K562 (cell line): ENCODE results near the gene USP12. TPM values are rescaled to one million over a fixed set of nuclear protein-coding genes. Genes with fewer than 3 reads are reported as not detected.
"Not testable (repeated sequence)": the region's sequence is repeated elsewhere in the genome, so short reads cannot be mapped to it uniquely, and the experiment has no call there.

Experiments
- ATAC-seq: fragments of 200-7000 bp; cut with Tn5 transposase; 3 replicates; pipeline ENCODE4 v1.9.1; 2020; ENCODE audit warnings: moderate library complexity
- BruUV-seq: library from RNA; stranded (reverse); fragments of 400-500 nt; replicated peaks from 2 replicates; lab custom pipeline; 2021; lab: Mats Ljungman, UMichigan
- CTCF ChIA-PET: fragments of 300-600 bp; formaldehyde crosslinking; extraction: SDS; loops from one replicate; lab custom pipeline; 2021; ENCODE audit warnings: low intra/inter-chr PET ratio; lab: Yijun Ruan, JAX
- POLR2A ChIA-PET: fragments of 300-600, 350-650 bp; sonication (Branson Sonifier 250); formaldehyde crosslinking; extraction: SDS; loops from one replicate; lab custom pipeline; 2021; ENCODE audit warnings: antibody characterized with exemption, inconsistent platforms; lab: Yijun Ruan, JAX
- DNase-seq, 4 experiments: peaks; one replicate each; pipeline versions ENCODE4 v3.0.0 to v3.0.0-alpha.2; 2011 to 2018; ENCODE audit warnings: low spot score in 3 of 4, mixed read lengths in 3 of 4; ENCODE audit errors: extremely low read depth in 1 of 4
- FAIRE-seq: peaks from 2 replicates; lab custom pipeline; 2011; peaks lifted over from hg19 to GRCh38; lab: Jason Lieb, UNC
- H2AFZ ChIP-seq: 2 replicates; pipeline ENCODE4 v1.6.0; 2011; ENCODE audit warnings: low read depth, low read length, control low read depth, inconsistent platforms
- H3K27ac ChIP-seq: fragments of 200-600 bp; 3 replicates; pipeline ENCODE4 v1.8.0; 2011; ENCODE audit warnings: low read depth, mild to moderate bottlenecking, control low read depth, inconsistent platforms, low read length, moderate library complexity, mixed read lengths; ENCODE audit errors: extremely low read depth
- H3K27me3 ChIP-seq, 2 experiments: fragments of 300-600 bp in 1 of 2; 2 replicates in 1 of 2; 3 replicates in 1 of 2; pipeline versions ENCODE4 v1.6.0 to v1.8.0; 2011; ENCODE audit warnings: inconsistent platforms in 2 of 2, low read length in 2 of 2, mild to moderate bottlenecking in 1 of 2, mixed read lengths in 1 of 2, moderate library complexity in 1 of 2; ENCODE audit not compliant: control insufficient read depth in 2 of 2, insufficient read depth in 2 of 2
- H3K36me3 ChIP-seq: fragments of 300-600 bp; 3 replicates; pipeline ENCODE4 v1.8.0; 2011; ENCODE audit warnings: mild to moderate bottlenecking, low read length, inconsistent platforms; ENCODE audit not compliant: control insufficient read depth, insufficient read depth
- H3K4me1 ChIP-seq, 2 experiments: fragments of 200-600 bp in 1 of 2; replicated peaks in 1 of 2; 2 replicates in 1 of 2; 3 replicates in 1 of 2; pipeline versions ENCODE4 v1.5.1 to v1.8.0; 2011; ENCODE audit warnings: inconsistent platforms in 2 of 2, low read length in 2 of 2, mild to moderate bottlenecking in 1 of 2, mixed read lengths in 1 of 2, moderate library complexity in 1 of 2; ENCODE audit not compliant: control insufficient read depth in 2 of 2, insufficient read depth in 2 of 2
- H3K4me2 ChIP-seq: 2 replicates; pipeline ENCODE4 v1.6.1; 2011; ENCODE audit warnings: low read length, control low read depth, inconsistent platforms, mixed read lengths; ENCODE audit not compliant: insufficient read depth
- H3K4me3 ChIP-seq: fragments of 200-600 bp; sonication (generic), shearing (Covaris generic); 2 replicates; pipeline ENCODE4 v1.5.1; 2016; ENCODE audit warnings: control low read depth, inconsistent platforms
- H3K79me2 ChIP-seq: fragments of 200-600 bp; 3 replicates; pipeline ENCODE4 v1.8.0; 2011; ENCODE audit warnings: low read length, inconsistent platforms; ENCODE audit not compliant: control insufficient read depth, insufficient read depth
- H3K9ac ChIP-seq, 2 experiments: 2 replicates each; pipeline versions ENCODE4 v1.6.0 to v1.6.1; 2011; ENCODE audit warnings: low read depth in 2 of 2, low read length in 2 of 2, control low read depth in 1 of 2, inconsistent platforms in 1 of 2, mild to moderate bottlenecking in 1 of 2, mixed read lengths in 1 of 2; ENCODE audit not compliant: insufficient read depth in 1 of 2
- H3K9me1 ChIP-seq: one replicate; pipeline ENCODE4 v1.6.0; 2011; ENCODE audit warnings: inconsistent platforms, mild to moderate bottlenecking, low read length, moderate library complexity; ENCODE audit not compliant: control insufficient read depth, insufficient read depth
- H3K9me3 ChIP-seq: replicated peaks from 2 replicates; pipeline ENCODE4 v1.5.1; 2011; ENCODE audit warnings: low read depth, low read length, inconsistent platforms; ENCODE audit not compliant: control insufficient read depth, insufficient read depth
- H4K20me1 ChIP-seq: replicated peaks from 2 replicates; pipeline ENCODE4 v1.6.1; 2011; ENCODE audit warnings: low read length, inconsistent platforms, mixed read lengths; ENCODE audit not compliant: control insufficient read depth, insufficient read depth
- CHD2 ChIP-seq: IDR thresholded peaks from 2 replicates; pipeline ENCODE4 v1.6.1; 2011; ENCODE audit warnings: low read depth, low read length
- ETS2 ChIP-seq: IDR thresholded peaks from 2 replicates; pipeline ENCODE4 v1.6.1; 2016; ENCODE audit warnings: borderline replicate concordance, missing genetic modification characterization, mild to moderate bottlenecking, moderate library complexity, missing compliant biosample characterization; ENCODE audit not compliant: poor library complexity, severe bottlenecking
- PHTF2 ChIP-seq: fragments of 250-450 bp; sonication (Bioruptor Pico); IDR thresholded peaks from 2 replicates; pipeline ENCODE4 v1.5.0; 2021; ENCODE audit warnings: mild to moderate bottlenecking
- PRMT5 ChIP-seq: sonication (generic); formaldehyde crosslinking; IDR thresholded peaks from 2 replicates; pipeline ENCODE4 v1.5.0; 2020; ENCODE audit warnings: missing genetic modification reagents
- WGBS: fragments of 100-300 bp; shearing (Covaris generic); methylation state at CpG from one replicate; pipeline ENCODE4 v1.1.6; 2016; ENCODE audit warnings: low coverage, mixed read lengths; ENCODE audit not compliant: insufficient coverage; ENCODE audit errors: missing lambda C conversion rate; 5-methylcytosine and 5-hydroxymethylcytosine counted together
- in situ Hi-C: fragments of 300-500 bp; cut with MboI; formaldehyde crosslinking; loops from 4 replicates; pipeline ENCODE4 v1.15.0; 2018; ENCODE audit warnings: inconsistent platforms, mixed read lengths
- intact Hi-C: fragments of 100-400 bp; cut with micrococcal nuclease; formaldehyde crosslinking; loops from 2 replicates; pipeline ENCODE4 v1.14.2; 2022
- polyA plus RNA-seq, 8 experiments: library from polyadenylated mRNA; depleted of rRNA in 4 of 8; stranded (reverse) in 5 of 8; unstranded in 3 of 8; fragments of >200 nt; fragmentation: Nextera tagmentation in 2 of 8; fragmentation: Illumina TruSeq in 1 of 8; extraction: Ambion mirVana in 2 of 8; extraction: Trizol in 1 of 8; gene quantifications; 2 replicates each; pipeline versions ENCODE4 v1.2.1 to v1.2.3, GENCODE V29; 2011 to 2014; ENCODE audit warnings: inconsistent platforms in 1 of 8, missing spikeins in 1 of 8
- total RNA-seq, 7 experiments: library from RNA; depleted of rRNA in 6 of 7; stranded (reverse); fragments of >200 nt in 6 of 7; fragmentation: Illumina TruSeq in 2 of 7; extraction: Trizol in 2 of 7; gene quantifications; 2 replicates each; pipeline versions ENCODE4 v1.2.1 to v1.2.3, GENCODE V29; 2011 to 2021; ENCODE audit warnings: low replicate concordance in 1 of 7
- TF ChIP-seq, protein P1 (sequence below): fragments of 450-650 bp; IDR thresholded peaks from 2 replicates; pipeline ENCODE4 v1.6.1; 2016; ENCODE audit warnings: mild to moderate bottlenecking
- TF ChIP-seq, protein P2 (sequence below): sonication (generic); formaldehyde crosslinking; IDR thresholded peaks from 2 replicates; pipeline ENCODE4 v1.8.0; 2023; ENCODE audit warnings: missing genetic modification reagents, mild to moderate bottlenecking, borderline replicate concordance

Gene USP12
- total and polyA plus RNA-seq, 9 of the 15 experiments (the other 6 are each of a cell fraction or from before 2014, with no cell fraction given): 1.8 to 20.5 (median 13.3) TPM

DNA sequence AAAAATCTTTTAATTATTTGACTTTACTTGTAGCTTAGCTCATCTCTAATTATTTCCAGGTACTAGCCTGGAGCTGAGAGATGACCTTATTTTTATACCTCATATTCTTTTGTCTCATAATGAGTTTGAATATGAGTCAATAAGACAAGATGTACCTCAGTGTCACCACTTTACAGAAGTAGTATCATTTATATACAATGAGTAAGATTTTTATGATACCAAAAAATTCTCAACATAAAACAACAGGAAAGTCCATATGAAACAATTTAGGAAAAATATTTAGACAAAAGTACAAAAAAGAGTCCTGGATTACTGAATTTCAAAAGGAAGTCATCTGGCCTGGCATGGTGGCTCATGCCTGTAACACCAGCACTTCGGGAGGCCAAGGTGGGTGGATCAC is 21.4 kb upstream of the USP12 start (continued):
- TF ChIP-seq, protein P1, sequence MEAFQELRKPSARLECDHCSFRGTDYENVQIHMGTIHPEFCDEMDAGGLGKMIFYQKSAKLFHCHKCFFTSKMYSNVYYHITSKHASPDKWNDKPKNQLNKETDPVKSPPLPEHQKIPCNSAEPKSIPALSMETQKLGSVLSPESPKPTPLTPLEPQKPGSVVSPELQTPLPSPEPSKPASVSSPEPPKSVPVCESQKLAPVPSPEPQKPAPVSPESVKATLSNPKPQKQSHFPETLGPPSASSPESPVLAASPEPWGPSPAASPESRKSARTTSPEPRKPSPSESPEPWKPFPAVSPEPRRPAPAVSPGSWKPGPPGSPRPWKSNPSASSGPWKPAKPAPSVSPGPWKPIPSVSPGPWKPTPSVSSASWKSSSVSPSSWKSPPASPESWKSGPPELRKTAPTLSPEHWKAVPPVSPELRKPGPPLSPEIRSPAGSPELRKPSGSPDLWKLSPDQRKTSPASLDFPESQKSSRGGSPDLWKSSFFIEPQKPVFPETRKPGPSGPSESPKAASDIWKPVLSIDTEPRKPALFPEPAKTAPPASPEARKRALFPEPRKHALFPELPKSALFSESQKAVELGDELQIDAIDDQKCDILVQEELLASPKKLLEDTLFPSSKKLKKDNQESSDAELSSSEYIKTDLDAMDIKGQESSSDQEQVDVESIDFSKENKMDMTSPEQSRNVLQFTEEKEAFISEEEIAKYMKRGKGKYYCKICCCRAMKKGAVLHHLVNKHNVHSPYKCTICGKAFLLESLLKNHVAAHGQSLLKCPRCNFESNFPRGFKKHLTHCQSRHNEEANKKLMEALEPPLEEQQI: no peak
- TF ChIP-seq CHD2 (no peak), PHTF2 (CRISPR knock-in tag) (no peak), PRMT5 (CRISPR knock-in tag) (no peak), ETS2 (tag) (no peak)
- TF ChIP-seq, protein P2, sequence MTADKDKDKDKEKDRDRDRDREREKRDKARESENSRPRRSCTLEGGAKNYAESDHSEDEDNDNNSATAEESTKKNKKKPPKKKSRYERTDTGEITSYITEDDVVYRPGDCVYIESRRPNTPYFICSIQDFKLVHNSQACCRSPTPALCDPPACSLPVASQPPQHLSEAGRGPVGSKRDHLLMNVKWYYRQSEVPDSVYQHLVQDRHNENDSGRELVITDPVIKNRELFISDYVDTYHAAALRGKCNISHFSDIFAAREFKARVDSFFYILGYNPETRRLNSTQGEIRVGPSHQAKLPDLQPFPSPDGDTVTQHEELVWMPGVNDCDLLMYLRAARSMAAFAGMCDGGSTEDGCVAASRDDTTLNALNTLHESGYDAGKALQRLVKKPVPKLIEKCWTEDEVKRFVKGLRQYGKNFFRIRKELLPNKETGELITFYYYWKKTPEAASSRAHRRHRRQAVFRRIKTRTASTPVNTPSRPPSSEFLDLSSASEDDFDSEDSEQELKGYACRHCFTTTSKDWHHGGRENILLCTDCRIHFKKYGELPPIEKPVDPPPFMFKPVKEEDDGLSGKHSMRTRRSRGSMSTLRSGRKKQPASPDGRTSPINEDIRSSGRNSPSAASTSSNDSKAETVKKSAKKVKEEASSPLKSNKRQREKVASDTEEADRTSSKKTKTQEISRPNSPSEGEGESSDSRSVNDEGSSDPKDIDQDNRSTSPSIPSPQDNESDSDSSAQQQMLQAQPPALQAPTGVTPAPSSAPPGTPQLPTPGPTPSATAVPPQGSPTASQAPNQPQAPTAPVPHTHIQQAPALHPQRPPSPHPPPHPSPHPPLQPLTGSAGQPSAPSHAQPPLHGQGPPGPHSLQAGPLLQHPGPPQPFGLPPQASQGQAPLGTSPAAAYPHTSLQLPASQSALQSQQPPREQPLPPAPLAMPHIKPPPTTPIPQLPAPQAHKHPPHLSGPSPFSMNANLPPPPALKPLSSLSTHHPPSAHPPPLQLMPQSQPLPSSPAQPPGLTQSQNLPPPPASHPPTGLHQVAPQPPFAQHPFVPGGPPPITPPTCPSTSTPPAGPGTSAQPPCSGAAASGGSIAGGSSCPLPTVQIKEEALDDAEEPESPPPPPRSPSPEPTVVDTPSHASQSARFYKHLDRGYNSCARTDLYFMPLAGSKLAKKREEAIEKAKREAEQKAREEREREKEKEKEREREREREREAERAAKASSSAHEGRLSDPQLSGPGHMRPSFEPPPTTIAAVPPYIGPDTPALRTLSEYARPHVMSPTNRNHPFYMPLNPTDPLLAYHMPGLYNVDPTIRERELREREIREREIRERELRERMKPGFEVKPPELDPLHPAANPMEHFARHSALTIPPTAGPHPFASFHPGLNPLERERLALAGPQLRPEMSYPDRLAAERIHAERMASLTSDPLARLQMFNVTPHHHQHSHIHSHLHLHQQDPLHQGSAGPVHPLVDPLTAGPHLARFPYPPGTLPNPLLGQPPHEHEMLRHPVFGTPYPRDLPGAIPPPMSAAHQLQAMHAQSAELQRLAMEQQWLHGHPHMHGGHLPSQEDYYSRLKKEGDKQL: no peak

DNA sequence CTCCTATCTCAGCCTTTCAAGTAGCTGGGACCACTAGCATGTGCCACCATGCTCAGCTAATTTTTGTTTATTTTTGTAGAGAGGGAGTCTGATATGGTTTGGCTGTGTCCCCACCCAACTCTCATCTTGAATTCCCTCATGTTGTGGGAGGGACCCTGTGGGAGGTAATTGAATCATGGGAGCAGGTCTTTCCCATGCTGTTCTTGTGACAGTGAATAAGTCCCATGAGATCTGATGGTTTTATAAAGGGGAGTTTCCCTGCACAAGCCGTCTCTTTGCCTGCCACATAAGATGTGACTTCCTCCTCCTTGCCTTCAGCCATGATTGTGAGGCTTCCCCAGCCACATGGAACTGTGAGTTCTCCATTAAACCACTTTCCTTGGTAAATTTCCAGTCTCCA is 20.8 kb upstream of the USP12 start:
- BruUV-seq, ATAC-seq: not testable (repeated sequence)

More for the DNA sequence above, 20.8 kb upstream of the USP12 start:
- H3K9ac ChIP-seq, H3K27me3 ChIP-seq, POLR2A ChIA-PET, H3K4me3 ChIP-seq, H3K9me1 ChIP-seq, FAIRE-seq, H3K9me3 ChIP-seq, in situ Hi-C loops, H3K4me2 ChIP-seq, DNase-seq, CTCF ChIA-PET, H3K79me2 ChIP-seq, H3K27ac ChIP-seq, H3K36me3 ChIP-seq, H4K20me1 ChIP-seq, intact Hi-C loops: not testable (repeated sequence)
- 8% methylated on average over 1 of the region's 1 CpG for WGBS
- Histone ChIP-seq H2AFZ (peak overlapping the region; percentile 83), H3K4me1 (peaks cover 5 to 12% of the 10 kb centered on the region in 2 experiments; a peak in 3 of 5 replicates)
